ENCODE data around the gene PLCH1. TPM values are rescaled to one million over a fixed set of nuclear protein-coding genes. Genes with fewer than 3 reads are reported as not detected.

The PLCH1 gene
- total RNA-seq, 2 experiments from 2014 or later: 0.08 to 0.20 TPM

GRCh38 chr3:155757577-155757976 is 12.7 kb upstream of the PLCH1 start:
- H3K9me3 Mint-ChIP-seq: no peaks in the 10 kb centered on the region
- CTCF ChIA-PET: interaction anchor here (4.2 kb wide), 1 partner anchor 48 kb away, joined by 16 read pairs; the partner anchor contains the start of gene C3orf33
- H3K4me3 Mint-ChIP-seq: no peak overlapping the region
- DNase-seq: no peak
- no peaks in the 10 kb centered on the region for H3K27me3 Mint-ChIP-seq
- H3K4me1 Mint-ChIP-seq: no peaks in the 10 kb centered on the region
- no peaks in the 10 kb centered on the region for H3K36me3 Mint-ChIP-seq (ENCODE audit: low read depth)
- no peak overlapping the region for H3K27ac Mint-ChIP-seq
- POLR2A ChIA-PET: no interaction called here

- DNase-seq: no peak
- Mint-ChIP-seq H3K4me3 (no peak overlapping the region), H3K4me1 (no peaks in the 10 kb centered on the region), H3K27ac (no peak overlapping the region), H3K36me3 (ENCODE audit: low read depth) (no peaks in the 10 kb centered on the region), H3K9me3 (no peaks in the 10 kb centered on the region), H3K27me3 (peaks cover 3% of the 10 kb centered on the region)
- CTCF ChIA-PET: interaction anchor here (0.7 to 2.0 kb wide), 2 partner anchors 63 to 199 kb away, joined by 3 to 5 read pairs; no protein-coding TSS in a partner anchor
- POLR2A ChIA-PET: no interaction called here
These were observed 8.3 kb upstream of the PLCH1 start for GRCh38 chr3:155753038-155753639.

- no peaks in the 10 kb centered on the region for H3K9me3 Mint-ChIP-seq
- no peak overlapping the region for H3K27ac Mint-ChIP-seq
- DNase-seq: no peak
- ChIA-PET POLR2A (no interaction called here), CTCF (no interaction called here)
- H3K4me3 Mint-ChIP-seq: no peak overlapping the region
- peaks cover 42% of the 10 kb centered on the region for H3K27me3 Mint-ChIP-seq
- H3K36me3 Mint-ChIP-seq (ENCODE audit: low read depth): no peaks in the 10 kb centered on the region
- H3K4me1 Mint-ChIP-seq: peaks cover 14% of the 10 kb centered on the region
These were observed 3.9 kb upstream of the PLCH1 start for GRCh38 chr3:155748611-155749365.

- Mint-ChIP-seq H3K4me3 (no peak overlapping the region), H3K9me3 (no peaks in the 10 kb centered on the region), H3K36me3 (ENCODE audit: low read depth) (no peaks in the 10 kb centered on the region), H3K27me3 (peaks cover 48% of the 10 kb centered on the region), H3K27ac (no peak overlapping the region), H3K4me1 (peaks cover 20% of the 10 kb centered on the region)
- POLR2A ChIA-PET: no interaction called here
- DNase-seq: no peak
- CTCF ChIA-PET: interaction anchor here (2.2 kb wide), 1 partner anchor 58 kb away, joined by 6 read pairs; the partner anchor contains the start of gene C3orf33
These were observed 3.0 kb upstream of the PLCH1 start for GRCh38 chr3:155747946-155748290.

- no peak overlapping the region for H3K27ac Mint-ChIP-seq
- CTCF ChIA-PET: interaction anchor here (2.2 kb wide), 1 partner anchor 59 kb away, joined by 6 read pairs; the partner anchor contains the start of gene C3orf33
- no peak overlapping the region for H3K4me3 Mint-ChIP-seq
- POLR2A ChIA-PET: no interaction called here
- DNase-seq: no peak
- no peaks in the 10 kb centered on the region for H3K9me3 Mint-ChIP-seq
- H3K4me1 Mint-ChIP-seq: peaks cover 20% of the 10 kb centered on the region
- no peaks in the 10 kb centered on the region for H3K36me3 Mint-ChIP-seq (ENCODE audit: low read depth)
- peaks cover 53% of the 10 kb centered on the region for H3K27me3 Mint-ChIP-seq
These were observed 2.5 kb upstream of the PLCH1 start for GRCh38 chr3:155747286-155747945.

- H3K27ac Mint-ChIP-seq: no peak overlapping the region
- H3K27me3 Mint-ChIP-seq: peaks cover 55% of the 10 kb centered on the region
- CTCF ChIA-PET: interaction anchor here (2.2 kb wide), 1 partner anchor 59 kb away, joined by 6 read pairs; the partner anchor contains the start of gene C3orf33
These were observed 1.8 kb upstream of the PLCH1 start for GRCh38 chr3:155746703-155747102.

GRCh38 chr3:155745795-155746550 is 1.1 kb upstream of the PLCH1 start:
- Mint-ChIP-seq H3K4me3 (no peak overlapping the region), H3K4me1 (peaks cover 20% of the 10 kb centered on the region), H3K9me3 (no peaks in the 10 kb centered on the region), H3K27me3 (peaks cover 59% of the 10 kb centered on the region), H3K27ac (no peak overlapping the region), H3K36me3 (ENCODE audit: low read depth) (no peaks in the 10 kb centered on the region)
- ChIA-PET CTCF (interaction anchor here (2.2 kb wide), 1 partner anchor 60 kb away, joined by 6 read pairs; the partner anchor contains the start of gene C3orf33), POLR2A (no interaction called here)
- DNase-seq: no peak

More at GRCh38 chr3:155746703-155747102, 1.8 kb upstream of the PLCH1 start:
- H3K36me3 Mint-ChIP-seq (ENCODE audit: low read depth): no peaks in the 10 kb centered on the region
- no peaks in the 10 kb centered on the region for H3K9me3 Mint-ChIP-seq
- no peak for DNase-seq
- H3K4me1 Mint-ChIP-seq: peaks cover 20% of the 10 kb centered on the region
- H3K4me3 Mint-ChIP-seq: no peak overlapping the region
- POLR2A ChIA-PET: no interaction called here

GRCh38 chr3:155744010-155744625 is 753 bp downstream of the PLCH1 start:
- no peaks in the 10 kb centered on the region for H3K9me3 Mint-ChIP-seq
- H3K27me3 Mint-ChIP-seq: peaks cover 67% of the 10 kb centered on the region
- no peak overlapping the region for H3K27ac Mint-ChIP-seq
- DNase-seq: peak; percentile 38
- POLR2A ChIA-PET: no interaction called here
- peak overlapping the region; percentile 73 for H3K4me3 Mint-ChIP-seq
- H3K4me1 Mint-ChIP-seq: peaks cover 20% of the 10 kb centered on the region
- no peaks in the 10 kb centered on the region for H3K36me3 Mint-ChIP-seq (ENCODE audit: low read depth)
- CTCF ChIA-PET: interaction anchor here (1.0 kb wide), 1 partner anchor 61 kb away, joined by 3 read pairs; no protein-coding TSS in a partner anchor

GRCh38 chr3:155743606-155744005 is 1.3 kb downstream of the PLCH1 start:
- H3K4me1 Mint-ChIP-seq: peaks cover 20% of the 10 kb centered on the region
- ChIA-PET POLR2A (no interaction called here), CTCF (no interaction called here)
- H3K4me3 Mint-ChIP-seq: peak overlapping the region; percentile 73
- DNase-seq: no peak
- H3K27me3 Mint-ChIP-seq: peaks cover 67% of the 10 kb centered on the region
- H3K9me3 Mint-ChIP-seq: no peaks in the 10 kb centered on the region
- H3K36me3 Mint-ChIP-seq (ENCODE audit: low read depth): no peaks in the 10 kb centered on the region
- no peak overlapping the region for H3K27ac Mint-ChIP-seq

- Mint-ChIP-seq H3K27ac (no peak overlapping the region), H3K4me1 (peaks cover 20% of the 10 kb centered on the region), H3K27me3 (peaks cover 67% of the 10 kb centered on the region), H3K9me3 (no peaks in the 10 kb centered on the region), H3K36me3 (ENCODE audit: low read depth) (no peaks in the 10 kb centered on the region), H3K4me3 (no peak overlapping the region)
- ChIA-PET CTCF (no interaction called here), POLR2A (no interaction called here)
- DNase-seq: no peak
These were observed 2.4 kb downstream of the PLCH1 start for GRCh38 chr3:155742349-155742965.

GRCh38 chr3:155741603-155742002 is 3.3 kb downstream of the PLCH1 start:
- ChIA-PET POLR2A (no interaction called here), CTCF (interaction anchor here (0.8 to 1.5 kb wide), 2 partner anchors 15 to 64 kb away, joined by 4 to 6 read pairs; partner anchors contain the start of gene C3orf33)
- H3K9me3 Mint-ChIP-seq: no peaks in the 10 kb centered on the region
- no peak overlapping the region for H3K4me3 Mint-ChIP-seq
- peaks cover 20% of the 10 kb centered on the region for H3K4me1 Mint-ChIP-seq
- no peak overlapping the region for H3K27ac Mint-ChIP-seq
- H3K36me3 Mint-ChIP-seq (ENCODE audit: low read depth): no peaks in the 10 kb centered on the region
- peaks cover 62% of the 10 kb centered on the region for H3K27me3 Mint-ChIP-seq
- no peak for DNase-seq

- no peaks in the 10 kb centered on the region for H3K36me3 Mint-ChIP-seq (ENCODE audit: low read depth)
- no peaks in the 10 kb centered on the region for H3K9me3 Mint-ChIP-seq
- no peak for DNase-seq
- POLR2A ChIA-PET: no interaction called here
- no peak overlapping the region for H3K27ac Mint-ChIP-seq
- H3K4me3 Mint-ChIP-seq: no peak overlapping the region
- peaks cover 59% of the 10 kb centered on the region for H3K27me3 Mint-ChIP-seq
- H3K4me1 Mint-ChIP-seq: peaks cover 20% of the 10 kb centered on the region
- CTCF ChIA-PET: interaction anchor here (1.5 kb wide), 1 partner anchor 65 kb away, joined by 6 read pairs; the partner anchor contains the start of gene C3orf33
These were observed 3.8 kb downstream of the PLCH1 start for GRCh38 chr3:155741101-155741500.
